Vein endothelial cell (primary cell): ENCODE results near the gene DEFB121. TPM values are rescaled to one million over a fixed set of nuclear protein-coding genes. Genes with fewer than 3 reads are reported as not detected.

Source experiments
- small RNA-seq: library from RNA; depleted of rRNA; stranded (forward); fragments of <200 nt; gene quantifications from one replicate; pipeline ENCODE3, GENCODE V24; 2012
- total RNA-seq: library from RNA; depleted of rRNA; stranded (reverse); fragments of >200 nt; gene quantifications from 2 replicates; pipeline ENCODE4 v1.2.3, GENCODE V29; 2012

Gene DEFB121
- not detected in 2 replicates for total RNA-seq

GRCh38 chr20:31406115-31406514 lies at the start of gene DEFB121:
Gene DEFB121, minus strand, starts transcription at chr20:31406215. Its CDS starts 63 bp downstream, at chr20:31406152.

GRCh38 chr20:31440012-31440659 lies 34.1 kb upstream of the DEFB121 start, which contains the start of gene DEFB123:
Gene DEFB123, plus strand, starts transcription at chr20:31440632. Its CDS starts 67 bp downstream, at chr20:31440699.

GRCh38 chr20:31390490-31390889 lies 15.5 kb downstream of the DEFB121 start, which contains the start of gene DEFB119:
Gene DEFB119, minus strand, starts transcription at chr20:31390590. Its CDS starts 107 bp downstream, at chr20:31390483.

GRCh38 chr20:31368301-31368700 lies 37.7 kb downstream of the DEFB121 start, which contains the start of gene DEFB118:
Gene DEFB118, plus strand, starts transcription at chr20:31368601. Its CDS starts 50 bp downstream, at chr20:31368651.

Small RNA genes lying within 50 kb of the gene (small RNA-seq; reads per million reads assigned to genes)
- not detected for gene DEFB117
- gene RF00561: not detected
- not detected for gene RNA5SP480

Other genes with a start within 250 kb of the DEFB121 start
- gene DEFB115, start 148.6 kb downstream of the DEFB121 start, total RNA-seq: not detected in 2 replicates
- not detected in 2 replicates for gene DEFB116, start 97.6 kb downstream of the DEFB121 start, total RNA-seq
- not detected in 2 replicates for gene DEFB118, start 37.6 kb downstream of the DEFB121 start, total RNA-seq
- gene DEFB119, start 15.6 kb downstream of the DEFB121 start, total RNA-seq: not detected in 2 replicates
- not detected in 2 replicates for gene DEFB123, start 34.4 kb upstream of the DEFB121 start, total RNA-seq
- not detected in 2 replicates for gene DEFB124, start 68.9 kb upstream of the DEFB121 start, total RNA-seq
- under 0.01 and 0.38 TPM in 2 replicates for gene REM1, start 69.1 kb upstream of the DEFB121 start, total RNA-seq
- gene HM13, start 108.2 kb upstream of the DEFB121 start, total RNA-seq: 105 and 108 TPM in 2 replicates
- 251 and 348 TPM in 2 replicates for gene ID1, start 199.1 kb upstream of the DEFB121 start, total RNA-seq
- gene COX4I2, start 231.7 kb upstream of the DEFB121 start, total RNA-seq: not detected in 2 replicates